Measurements from ENCODE around the gene ACVRL1. TPM values are rescaled to one million over a fixed set of nuclear protein-coding genes. Genes with fewer than 3 reads are reported as not detected.

ACVRL1 gene
- total RNA-seq, 1 experiment from 2014 or later = 0.98 TPM

- no peak for TF ChIP-seq MAX (CRISPR knock-in tag; IDR thresholded peaks at IDR 0.05)
- no peak for TF ChIP-seq GRHL2 (CRISPR knock-in tag; IDR thresholded peaks at IDR 0.05; ENCODE audit: insufficient replicate concordance, severe bottlenecking)
- no peak for TF ChIP-seq NFYB (CRISPR knock-in tag; conservative IDR thresholded peaks at IDR 0.05; ENCODE audit: low read depth)
- no peak for TF ChIP-seq ZMAT4 (CRISPR knock-in tag; IDR thresholded peaks at IDR 0.05)
- TF ChIP-seq, protein P1, sequence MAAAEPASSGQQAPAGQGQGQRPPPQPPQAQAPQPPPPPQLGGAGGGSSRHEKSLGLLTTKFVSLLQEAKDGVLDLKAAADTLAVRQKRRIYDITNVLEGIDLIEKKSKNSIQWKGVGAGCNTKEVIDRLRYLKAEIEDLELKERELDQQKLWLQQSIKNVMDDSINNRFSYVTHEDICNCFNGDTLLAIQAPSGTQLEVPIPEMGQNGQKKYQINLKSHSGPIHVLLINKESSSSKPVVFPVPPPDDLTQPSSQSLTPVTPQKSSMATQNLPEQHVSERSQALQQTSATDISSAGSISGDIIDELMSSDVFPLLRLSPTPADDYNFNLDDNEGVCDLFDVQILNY (CRISPR knock-in tag; IDR thresholded peaks at IDR 0.05) = no peak
- TF ChIP-seq E2F1 (CRISPR knock-in tag; IDR thresholded peaks at IDR 0.05) = no peak
- TF ChIP-seq ZNF512 (CRISPR knock-in tag; IDR thresholded peaks at IDR 0.05; ENCODE audit: borderline replicate concordance) = no peak
- TF ChIP-seq, protein P2, sequence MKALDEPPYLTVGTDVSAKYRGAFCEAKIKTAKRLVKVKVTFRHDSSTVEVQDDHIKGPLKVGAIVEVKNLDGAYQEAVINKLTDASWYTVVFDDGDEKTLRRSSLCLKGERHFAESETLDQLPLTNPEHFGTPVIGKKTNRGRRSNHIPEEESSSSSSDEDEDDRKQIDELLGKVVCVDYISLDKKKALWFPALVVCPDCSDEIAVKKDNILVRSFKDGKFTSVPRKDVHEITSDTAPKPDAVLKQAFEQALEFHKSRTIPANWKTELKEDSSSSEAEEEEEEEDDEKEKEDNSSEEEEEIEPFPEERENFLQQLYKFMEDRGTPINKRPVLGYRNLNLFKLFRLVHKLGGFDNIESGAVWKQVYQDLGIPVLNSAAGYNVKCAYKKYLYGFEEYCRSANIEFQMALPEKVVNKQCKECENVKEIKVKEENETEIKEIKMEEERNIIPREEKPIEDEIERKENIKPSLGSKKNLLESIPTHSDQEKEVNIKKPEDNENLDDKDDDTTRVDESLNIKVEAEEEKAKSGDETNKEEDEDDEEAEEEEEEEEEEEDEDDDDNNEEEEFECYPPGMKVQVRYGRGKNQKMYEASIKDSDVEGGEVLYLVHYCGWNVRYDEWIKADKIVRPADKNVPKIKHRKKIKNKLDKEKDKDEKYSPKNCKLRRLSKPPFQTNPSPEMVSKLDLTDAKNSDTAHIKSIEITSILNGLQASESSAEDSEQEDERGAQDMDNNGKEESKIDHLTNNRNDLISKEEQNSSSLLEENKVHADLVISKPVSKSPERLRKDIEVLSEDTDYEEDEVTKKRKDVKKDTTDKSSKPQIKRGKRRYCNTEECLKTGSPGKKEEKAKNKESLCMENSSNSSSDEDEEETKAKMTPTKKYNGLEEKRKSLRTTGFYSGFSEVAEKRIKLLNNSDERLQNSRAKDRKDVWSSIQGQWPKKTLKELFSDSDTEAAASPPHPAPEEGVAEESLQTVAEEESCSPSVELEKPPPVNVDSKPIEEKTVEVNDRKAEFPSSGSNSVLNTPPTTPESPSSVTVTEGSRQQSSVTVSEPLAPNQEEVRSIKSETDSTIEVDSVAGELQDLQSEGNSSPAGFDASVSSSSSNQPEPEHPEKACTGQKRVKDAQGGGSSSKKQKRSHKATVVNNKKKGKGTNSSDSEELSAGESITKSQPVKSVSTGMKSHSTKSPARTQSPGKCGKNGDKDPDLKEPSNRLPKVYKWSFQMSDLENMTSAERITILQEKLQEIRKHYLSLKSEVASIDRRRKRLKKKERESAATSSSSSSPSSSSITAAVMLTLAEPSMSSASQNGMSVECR (CRISPR knock-in tag; IDR thresholded peaks at IDR 0.05; ENCODE audit: borderline replicate concordance) = no peak
- TF ChIP-seq ZNF423 (CRISPR knock-in tag; IDR thresholded peaks at IDR 0.05) = no peak
- TF ChIP-seq HMGA2 (CRISPR knock-in tag; IDR thresholded peaks at IDR 0.05) = no peak
- no peak for TF ChIP-seq ZNF232 (CRISPR knock-in tag; IDR thresholded peaks at IDR 0.05)
- no peak for TF ChIP-seq FOXJ3 (CRISPR knock-in tag; IDR thresholded peaks at IDR 0.05; ENCODE audit: borderline replicate concordance)
- TF ChIP-seq SMAD3 (CRISPR knock-in tag; IDR thresholded peaks at IDR 0.05; ENCODE audit: borderline replicate concordance) = no peak
- TF ChIP-seq RORB (CRISPR knock-in tag; IDR thresholded peaks at IDR 0.05) = no peak
- Mint-ChIP-seq H3K9me3 (no peaks in the 10 kb centered on the region), H3K27ac (no peak overlapping the region), H3K4me1 (peaks cover under 1% of the 10 kb centered on the region), H3K27me3 (ENCODE audit: low read depth) (peaks cover 3% of the 10 kb centered on the region; the same call in 1 of the 2 replicates), H3K36me3 (no peaks in the 10 kb centered on the region), H3K4me3 (no peak overlapping the region)
- POLR2A ChIA-PET = no interaction called here
- CTCF ChIA-PET = interaction anchor here (0.8 to 1.5 kb wide), 7 partner anchors 9 to 133 kb away, joined by 3 to 6 read pairs (median 5); no protein-coding TSS in a partner anchor
- ATAC-seq (no peak), DNase-seq (ENCODE audit: low spot score) (no peak)
Measured at GRCh38 chr12:51879102-51879501, 28.2 kb upstream of the ACVRL1 start.

GRCh38 chr12:51883295-51883694 lies 24.0 kb upstream of the ACVRL1 start:
- ChIA-PET POLR2A (no interaction called here), CTCF (interaction anchor here (4.1 kb wide), 1 partner anchor 8 kb away, joined by 20 read pairs; no protein-coding TSS in a partner anchor)
- peaks cover 10% of the 10 kb centered on the region for H3K4me1 Mint-ChIP-seq
- no peaks in the 10 kb centered on the region for H3K36me3 Mint-ChIP-seq
- DNase-seq (ENCODE audit: low spot score) = no peak
- no peak for ATAC-seq
- no peak for TF ChIP-seq TEAD4 (CRISPR knock-in tag; IDR thresholded peaks at IDR 0.05)
- no peak for TF ChIP-seq E2F1 (CRISPR knock-in tag; IDR thresholded peaks at IDR 0.05)
- TF ChIP-seq, protein P3, sequence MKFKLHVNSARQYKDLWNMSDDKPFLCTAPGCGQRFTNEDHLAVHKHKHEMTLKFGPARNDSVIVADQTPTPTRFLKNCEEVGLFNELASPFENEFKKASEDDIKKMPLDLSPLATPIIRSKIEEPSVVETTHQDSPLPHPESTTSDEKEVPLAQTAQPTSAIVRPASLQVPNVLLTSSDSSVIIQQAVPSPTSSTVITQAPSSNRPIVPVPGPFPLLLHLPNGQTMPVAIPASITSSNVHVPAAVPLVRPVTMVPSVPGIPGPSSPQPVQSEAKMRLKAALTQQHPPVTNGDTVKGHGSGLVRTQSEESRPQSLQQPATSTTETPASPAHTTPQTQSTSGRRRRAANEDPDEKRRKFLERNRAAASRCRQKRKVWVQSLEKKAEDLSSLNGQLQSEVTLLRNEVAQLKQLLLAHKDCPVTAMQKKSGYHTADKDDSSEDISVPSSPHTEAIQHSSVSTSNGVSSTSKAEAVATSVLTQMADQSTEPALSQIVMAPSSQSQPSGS (CRISPR knock-in tag; IDR thresholded peaks at IDR 0.05; ENCODE audit: borderline replicate concordance, low read depth) = no peak
- TF ChIP-seq PRDM15 (CRISPR knock-in tag; IDR thresholded peaks at IDR 0.05) = no peak
- no peak for TF ChIP-seq TCF7 (CRISPR knock-in tag; IDR thresholded peaks at IDR 0.05; ENCODE audit: low read depth)
- no peak overlapping the region for H3K27ac Mint-ChIP-seq
- H3K4me3 Mint-ChIP-seq = no peak overlapping the region
- peaks cover 6% of the 10 kb centered on the region for H3K27me3 Mint-ChIP-seq (ENCODE audit: low read depth)
- peaks cover 6% of the 10 kb centered on the region for H3K9me3 Mint-ChIP-seq

Data from WTC11 (cell line).